ENCODE measurements around the gene CACNA1B. TPM values are rescaled to one million over a fixed set of nuclear protein-coding genes. Genes with fewer than 3 reads are reported as not detected.

Gene CACNA1B
- total RNA-seq, 1 experiment from 2014 or later: 0.03 TPM

GRCh38 chr9:138022121-138022741 lies 144.6 kb downstream of the CACNA1B start:
- no peak overlapping the region for H3K4me3 ChIP-seq
- DNase-seq (ENCODE audit: low read depth in 1 of 2, low spot score in 2 of 2): no peak
- no peaks in the 10 kb centered on the region for H3K9me3 ChIP-seq (replicated peaks)
- no peaks in the 10 kb centered on the region for H3K36me3 ChIP-seq
- H3K4me1 ChIP-seq (replicated peaks): no peaks in the 10 kb centered on the region
- peaks cover 35% of the 10 kb centered on the region for H3K27me3 ChIP-seq (replicated peaks)
- H3K27ac ChIP-seq: no peak overlapping the region

GRCh38 chr9:138022756-138023393 lies 145.3 kb downstream of the CACNA1B start:
- peak in 1 of 2 experiments; percentile 22 for DNase-seq (ENCODE audit: low read depth in 1 of 2, low spot score in 2 of 2)
- H3K4me3 ChIP-seq: no peak overlapping the region

GRCh38 chr9:138023394-138024124 lies 146.0 kb downstream of the CACNA1B start:
- peak in 1 of 2 experiments; percentile 28 for DNase-seq (ENCODE audit: low read depth in 1 of 2, low spot score in 2 of 2)
- Histone ChIP-seq H3K27me3 (replicated peaks) (peaks cover 35% of the 10 kb centered on the region), H3K27ac (no peak overlapping the region), H3K4me3 (no peak overlapping the region), H3K4me1 (replicated peaks) (no peaks in the 10 kb centered on the region), H3K9me3 (replicated peaks) (no peaks in the 10 kb centered on the region), H3K36me3 (no peaks in the 10 kb centered on the region)

More at GRCh38 chr9:138022756-138023393, 145.3 kb downstream of the CACNA1B start:
- Histone ChIP-seq H3K4me1 (replicated peaks) (no peaks in the 10 kb centered on the region), H3K27me3 (replicated peaks) (peaks cover 35% of the 10 kb centered on the region), H3K36me3 (no peaks in the 10 kb centered on the region), H3K9me3 (replicated peaks) (no peaks in the 10 kb centered on the region), H3K27ac (no peak overlapping the region)

GRCh38 chr9:138024131-138024530 lies 146.5 kb downstream of the CACNA1B start:
- Histone ChIP-seq H3K27ac (no peak overlapping the region), H3K4me1 (replicated peaks) (no peaks in the 10 kb centered on the region), H3K36me3 (no peaks in the 10 kb centered on the region), H3K9me3 (replicated peaks) (no peaks in the 10 kb centered on the region), H3K27me3 (replicated peaks) (peaks cover 35% of the 10 kb centered on the region), H3K4me3 (no peak overlapping the region)
- DNase-seq (ENCODE audit: low read depth in 1 of 2, low spot score in 2 of 2): peak in 1 of 2 experiments; percentile 22

- H3K4me3 ChIP-seq: no peak overlapping the region
- DNase-seq (ENCODE audit: low read depth in 1 of 2, low spot score in 2 of 2): peak in 1 of 2 experiments; percentile 35
- no peaks in the 10 kb centered on the region for H3K4me1 ChIP-seq (replicated peaks)
- H3K36me3 ChIP-seq: no peaks in the 10 kb centered on the region
- H3K27ac ChIP-seq: no peak overlapping the region
- peaks cover 35% of the 10 kb centered on the region for H3K27me3 ChIP-seq (replicated peaks)
- H3K9me3 ChIP-seq (replicated peaks): no peaks in the 10 kb centered on the region
These were observed 147.3 kb downstream of the CACNA1B start for GRCh38 chr9:138024831-138025291.

- no peak overlapping the region for H3K4me3 ChIP-seq
- H3K36me3 ChIP-seq: no peaks in the 10 kb centered on the region
- no peak overlapping the region for H3K27ac ChIP-seq
- H3K9me3 ChIP-seq (replicated peaks): no peaks in the 10 kb centered on the region
- peaks cover 35% of the 10 kb centered on the region for H3K27me3 ChIP-seq (replicated peaks)
- no peaks in the 10 kb centered on the region for H3K4me1 ChIP-seq (replicated peaks)
- no peak for DNase-seq (ENCODE audit: low read depth in 1 of 2, low spot score in 2 of 2)
These were observed 147.8 kb downstream of the CACNA1B start for GRCh38 chr9:138025417-138025816.

- Histone ChIP-seq H3K4me3 (no peak overlapping the region), H3K27ac (no peak overlapping the region), H3K9me3 (replicated peaks) (no peaks in the 10 kb centered on the region), H3K4me1 (replicated peaks) (no peaks in the 10 kb centered on the region), H3K36me3 (no peaks in the 10 kb centered on the region), H3K27me3 (replicated peaks) (peaks cover 35% of the 10 kb centered on the region)
- no peak for DNase-seq (ENCODE audit: low read depth in 1 of 2, low spot score in 2 of 2)
These were observed 148.3 kb downstream of the CACNA1B start for GRCh38 chr9:138025908-138026307.

- Histone ChIP-seq H3K27ac (no peak overlapping the region), H3K9me3 (replicated peaks) (no peaks in the 10 kb centered on the region), H3K4me3 (no peak overlapping the region), H3K36me3 (no peaks in the 10 kb centered on the region), H3K27me3 (replicated peaks) (peaks cover 23% of the 10 kb centered on the region), H3K4me1 (replicated peaks) (no peaks in the 10 kb centered on the region)
- no peak for DNase-seq (ENCODE audit: low read depth in 1 of 2, low spot score in 2 of 2)
These were observed 151.0 kb downstream of the CACNA1B start for GRCh38 chr9:138028596-138028995.

- peaks cover 13% of the 10 kb centered on the region for H3K27me3 ChIP-seq (replicated peaks)
These were observed 153.6 kb downstream of the CACNA1B start for GRCh38 chr9:138031186-138031585.

GRCh38 chr9:138033950-138034349 lies 156.4 kb downstream of the CACNA1B start:
- Histone ChIP-seq H3K27me3 (replicated peaks) (peaks cover 3% of the 10 kb centered on the region; the same call in 1 of the 2 replicates), H3K27ac (no peak overlapping the region), H3K4me1 (replicated peaks) (no peaks in the 10 kb centered on the region), H3K36me3 (no peaks in the 10 kb centered on the region), H3K4me3 (no peak overlapping the region), H3K9me3 (replicated peaks) (no peaks in the 10 kb centered on the region)
- peak in 1 of 2 experiments; percentile 28 for DNase-seq (ENCODE audit: low read depth in 1 of 2, low spot score in 2 of 2)

More at GRCh38 chr9:138031186-138031585, 153.6 kb downstream of the CACNA1B start:
- Histone ChIP-seq H3K4me1 (replicated peaks) (no peaks in the 10 kb centered on the region), H3K4me3 (no peak overlapping the region), H3K9me3 (replicated peaks) (no peaks in the 10 kb centered on the region), H3K27ac (no peak overlapping the region), H3K36me3 (no peaks in the 10 kb centered on the region)
- no peak for DNase-seq (ENCODE audit: low read depth in 1 of 2, low spot score in 2 of 2)

- Histone ChIP-seq H3K36me3 (no peaks in the 10 kb centered on the region), H3K4me3 (no peak overlapping the region), H3K4me1 (replicated peaks) (no peaks in the 10 kb centered on the region), H3K9me3 (replicated peaks) (no peaks in the 10 kb centered on the region), H3K27ac (no peak overlapping the region), H3K27me3 (replicated peaks) (no peaks in the 10 kb centered on the region; the same call in 1 of the 2 replicates)
- DNase-seq (ENCODE audit: low read depth in 1 of 2, low spot score in 2 of 2): peak in 1 of 2 experiments; percentile 22
These were observed 159.6 kb downstream of the CACNA1B start for GRCh38 chr9:138037140-138037539.

- Histone ChIP-seq H3K9me3 (replicated peaks) (no peaks in the 10 kb centered on the region), H3K36me3 (no peaks in the 10 kb centered on the region), H3K4me3 (no peak overlapping the region), H3K27me3 (replicated peaks) (no peaks in the 10 kb centered on the region; the same call in 1 of the 2 replicates), H3K4me1 (replicated peaks) (no peaks in the 10 kb centered on the region), H3K27ac (no peak overlapping the region)
- no peak for DNase-seq (ENCODE audit: low read depth in 1 of 2, low spot score in 2 of 2)
These were observed 160.7 kb downstream of the CACNA1B start for GRCh38 chr9:138038244-138038671.

- DNase-seq (ENCODE audit: low read depth in 1 of 2, low spot score in 2 of 2): no peak
- H3K27me3 ChIP-seq (replicated peaks): no peaks in the 10 kb centered on the region; the same call in 1 of the 2 replicates
- no peaks in the 10 kb centered on the region for H3K4me1 ChIP-seq (replicated peaks)
- H3K9me3 ChIP-seq (replicated peaks): no peaks in the 10 kb centered on the region
- no peak overlapping the region for H3K27ac ChIP-seq
- H3K36me3 ChIP-seq: no peaks in the 10 kb centered on the region
- no peak overlapping the region for H3K4me3 ChIP-seq
These were observed 163.2 kb downstream of the CACNA1B start for GRCh38 chr9:138040446-138041430.

Measured in SJSA1 (cell line).